TTC549 (cell line): Measurements from ENCODE around the gene TAMALIN.

Experiments used
- FAIRE-seq: peaks from 2 replicates; lab custom pipeline; 2012; peaks lifted over from hg19 to GRCh38; lab: Jason Lieb, UNC

TAMALIN gene

DNA sequence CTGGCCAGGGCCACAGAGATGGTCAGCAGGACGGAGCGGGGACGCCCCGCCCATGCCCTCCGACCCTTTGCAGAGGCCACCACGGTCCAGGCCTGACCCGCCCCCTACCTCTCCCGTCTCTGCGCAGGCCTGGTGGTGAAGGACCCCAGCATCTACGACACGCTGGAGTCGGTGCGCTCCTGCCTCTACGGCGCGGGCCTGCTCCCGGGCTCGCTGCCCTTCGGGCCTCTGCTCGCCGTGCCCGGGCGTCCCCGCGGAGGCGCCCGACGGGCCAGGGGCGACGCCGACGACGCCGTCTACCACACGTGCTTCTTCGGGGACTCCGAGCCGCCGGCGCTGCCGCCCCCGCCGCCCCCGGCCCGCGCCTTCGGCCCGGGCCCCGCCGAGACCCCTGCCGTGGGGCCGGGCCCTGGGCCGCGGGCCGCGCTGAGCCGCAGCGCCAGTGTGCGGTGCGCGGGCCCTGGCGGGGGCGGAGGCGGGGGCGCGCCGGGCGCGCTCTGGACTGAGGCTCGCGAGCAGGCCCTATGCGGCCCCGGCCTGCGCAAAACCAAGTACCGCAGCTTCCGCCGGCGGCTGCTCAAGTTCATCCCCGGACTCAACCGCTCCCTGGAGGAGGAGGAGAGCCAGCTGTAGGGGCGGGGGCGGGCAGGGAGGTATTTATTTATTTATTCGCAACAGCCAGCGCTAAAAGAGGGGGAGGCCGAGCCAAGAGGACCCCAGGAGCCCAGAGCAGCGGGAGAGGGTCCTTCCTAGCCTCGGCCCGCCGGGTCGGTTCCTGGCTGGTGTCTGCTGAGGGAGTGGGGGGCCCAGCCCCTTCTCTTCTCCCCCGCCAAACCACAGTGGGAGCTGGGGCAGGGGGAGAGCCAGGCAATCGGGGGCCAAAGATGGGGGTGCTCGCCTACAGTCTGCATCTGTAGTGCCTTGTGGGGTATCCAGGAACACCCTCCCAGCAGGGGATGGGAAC lies 8.1 kb downstream of the TAMALIN start:
- FAIRE-seq: no peak

DNA sequence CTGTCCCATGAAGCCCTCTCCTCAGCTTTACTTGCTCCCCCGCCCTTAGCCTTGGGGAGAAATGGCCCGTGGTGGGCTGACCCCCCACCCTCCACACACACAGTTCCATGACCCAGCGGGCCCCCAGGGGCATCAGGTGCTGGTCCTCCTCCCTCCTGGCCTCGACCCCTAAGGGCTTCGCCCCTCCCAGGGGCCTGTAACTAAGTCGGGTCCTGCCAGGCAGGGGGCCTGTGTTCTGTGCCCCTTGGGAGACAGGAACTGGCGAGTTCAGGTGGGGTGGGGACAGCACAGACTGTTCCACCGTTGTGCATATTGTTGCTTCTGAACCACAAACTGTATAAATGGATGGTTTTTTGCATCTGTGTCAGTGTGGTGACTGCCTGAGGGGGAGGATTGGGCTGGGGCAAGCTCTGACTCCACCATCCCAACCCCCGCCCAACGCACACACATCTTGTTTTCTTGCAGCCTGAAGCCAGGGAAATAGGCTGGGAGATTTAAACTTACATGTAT lies 8.8 kb downstream of the TAMALIN start:
- no peak for FAIRE-seq

DNA sequence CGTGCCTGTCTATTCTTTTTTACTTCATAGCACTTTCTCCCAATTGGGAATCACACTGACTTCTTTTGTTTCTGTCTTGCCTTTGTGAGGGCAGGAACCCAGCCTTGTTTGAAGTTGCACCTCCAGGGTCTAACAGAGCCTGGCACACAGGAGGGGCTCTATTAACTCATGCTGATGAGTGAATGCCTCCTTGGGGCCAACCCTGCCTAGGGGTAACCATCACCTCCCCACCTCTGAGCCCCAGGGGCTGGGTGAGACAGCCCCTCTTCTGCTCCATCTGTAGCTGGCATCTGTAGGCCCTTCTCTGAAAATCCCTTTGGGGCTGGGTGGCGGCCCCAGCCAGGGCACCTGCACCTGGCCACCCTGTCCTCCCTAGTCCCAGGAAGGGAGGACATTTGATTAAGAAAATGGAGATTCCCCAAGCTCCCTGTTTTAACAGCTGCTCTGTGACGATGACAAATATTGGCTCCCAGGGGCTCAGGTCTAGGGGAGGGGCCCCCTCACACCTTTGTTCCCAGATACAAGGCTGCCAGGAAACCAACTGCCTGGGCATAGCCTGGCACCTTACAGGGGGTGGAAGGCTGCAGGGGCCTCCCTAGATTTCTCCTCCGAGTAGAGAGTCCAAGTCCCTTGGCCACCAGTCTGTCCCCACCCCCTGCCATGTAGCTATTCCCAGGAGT lies 11.8 kb downstream of the TAMALIN start:
- no peak for FAIRE-seq

DNA sequence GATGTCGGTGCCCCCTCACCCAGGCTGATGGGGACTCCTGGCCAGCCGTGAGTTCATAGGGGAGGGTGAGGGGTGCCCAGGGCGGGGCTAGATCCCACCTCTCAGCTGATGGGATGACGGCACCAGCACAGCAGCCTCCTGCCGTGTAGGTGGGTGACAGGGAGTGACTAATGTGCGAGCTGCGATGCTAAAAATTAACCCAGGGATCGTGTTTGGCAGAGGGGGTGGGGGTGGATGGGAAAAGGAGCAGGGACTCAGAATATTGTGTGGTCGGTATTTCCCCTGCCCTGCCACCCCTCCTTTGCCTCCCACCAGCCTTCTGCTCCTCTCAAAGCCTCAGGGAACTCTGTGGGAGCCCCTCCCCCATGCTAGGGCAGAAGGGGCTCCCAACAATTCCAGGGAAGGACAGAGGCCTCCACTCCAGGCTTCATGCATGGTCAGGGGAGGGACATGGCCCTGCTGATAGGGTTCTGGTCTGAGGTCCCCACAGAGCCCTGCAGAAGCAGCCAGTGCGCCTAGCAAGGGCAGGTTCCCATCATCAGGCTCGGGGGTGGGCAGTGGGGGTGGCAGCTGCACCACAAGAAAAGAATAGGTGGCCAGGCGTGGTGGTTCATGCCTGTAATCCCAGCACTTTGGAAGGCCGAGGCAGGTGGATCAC lies 12.5 kb downstream of the TAMALIN start:
- FAIRE-seq: no peak

- no peak for FAIRE-seq
These were observed 14.0 kb downstream of the TAMALIN start for GRCh38 chr12:52020539-52021336.

- FAIRE-seq: no peak
These were observed 16.1 kb downstream of the TAMALIN start for GRCh38 chr12:52022841-52023181.

DNA sequence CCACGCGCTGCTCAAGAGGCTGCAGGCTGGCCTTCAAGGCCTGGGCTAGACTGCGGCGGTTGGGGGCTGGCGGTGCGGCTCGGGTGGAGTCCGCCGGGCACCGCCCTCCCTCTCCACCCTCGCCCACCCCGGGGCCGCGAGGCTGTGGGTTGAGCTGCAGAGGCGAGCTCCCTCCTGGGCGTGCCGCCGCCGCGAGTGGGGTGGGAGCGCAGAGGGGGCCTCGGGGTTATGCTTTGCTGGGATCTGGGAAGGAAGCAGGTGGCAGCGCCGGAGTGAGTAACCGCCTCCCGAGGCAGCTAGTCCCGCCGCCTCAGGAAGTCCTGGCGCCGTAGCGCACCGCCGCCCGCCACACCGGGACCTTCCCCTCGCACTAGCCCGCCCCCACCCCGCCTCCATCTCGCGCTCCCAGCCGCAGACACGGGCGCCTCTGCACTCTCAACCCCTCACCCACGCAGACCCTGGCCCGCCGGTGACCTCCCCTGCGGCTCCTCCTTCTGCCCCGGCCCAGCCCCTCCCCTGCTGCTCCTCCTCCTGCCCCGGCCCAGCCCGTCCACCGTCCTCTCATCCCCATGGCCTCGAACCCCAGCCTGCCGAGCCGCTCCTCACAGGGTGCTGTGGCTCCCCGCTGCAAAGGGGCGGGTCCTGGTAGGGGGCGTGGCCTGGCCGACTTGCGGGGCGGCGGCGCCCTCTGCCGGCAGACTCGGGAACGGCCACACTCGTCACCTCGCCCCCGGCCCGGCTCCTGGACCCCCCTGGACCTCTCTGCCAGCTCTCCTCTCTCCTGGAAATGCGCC lies 16.6 kb downstream of the TAMALIN start:
- FAIRE-seq: no peak

DNA sequence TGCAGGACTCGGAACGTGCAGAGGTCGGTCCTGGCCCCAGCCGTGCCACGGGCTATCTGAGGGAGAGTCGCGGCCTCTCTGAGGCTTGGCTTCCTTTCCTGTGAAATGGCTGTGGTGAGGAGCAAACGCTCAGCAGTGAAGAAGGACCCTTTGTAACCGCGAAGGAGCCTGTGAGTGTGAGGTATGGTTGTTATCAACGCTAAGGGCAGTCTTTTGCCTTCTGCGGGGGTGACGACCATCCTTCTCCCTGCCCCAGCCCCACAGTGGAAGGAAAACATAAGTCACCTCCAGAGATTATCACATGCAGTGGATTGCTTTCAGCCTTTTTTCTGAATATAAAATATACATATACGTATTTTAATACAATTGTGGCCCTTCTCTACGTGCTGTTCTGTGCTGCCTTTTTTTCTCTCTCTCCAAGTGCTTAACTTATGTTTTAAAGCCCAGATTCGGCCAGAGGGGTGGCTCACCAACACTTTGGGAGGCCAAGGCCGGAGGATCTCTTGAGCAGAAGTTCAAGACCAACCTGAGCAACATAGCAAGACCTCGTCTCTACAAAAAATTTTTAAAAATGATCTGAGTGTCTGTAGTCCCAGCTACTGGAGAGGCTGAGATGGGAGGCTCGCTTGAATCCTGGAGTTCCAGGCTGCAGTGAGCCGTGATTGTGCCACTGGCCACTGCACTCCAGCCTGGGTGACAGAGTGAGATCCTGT lies 17.4 kb downstream of the TAMALIN start:
- FAIRE-seq: no peak

GRCh38 chr12:52024845-52025230 lies 18.1 kb downstream of the TAMALIN start:
- FAIRE-seq: no peak

DNA sequence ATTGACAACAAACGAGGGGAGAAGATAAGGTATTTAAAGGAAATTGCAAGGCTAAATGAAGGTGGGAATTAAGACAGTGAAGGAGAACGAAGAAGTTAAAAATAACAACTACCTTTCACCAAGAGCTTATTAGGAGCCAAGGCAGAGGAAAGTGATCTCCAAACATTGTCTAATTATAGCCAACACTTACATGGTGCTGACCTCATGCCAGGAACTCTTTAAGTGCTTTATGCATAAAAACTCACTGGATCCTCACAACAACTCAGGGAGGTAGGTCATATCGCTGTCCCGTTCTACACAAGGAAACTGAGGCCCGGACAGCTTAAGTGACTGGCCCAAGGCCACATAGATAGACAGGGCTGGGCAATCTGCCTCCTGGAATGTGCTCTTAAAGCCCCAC lies 19.5 kb downstream of the TAMALIN start:
- FAIRE-seq: no peak

GRCh38 chr12:52027085-52027843 lies 20.5 kb downstream of the TAMALIN start:
- FAIRE-seq: no peak

DNA sequence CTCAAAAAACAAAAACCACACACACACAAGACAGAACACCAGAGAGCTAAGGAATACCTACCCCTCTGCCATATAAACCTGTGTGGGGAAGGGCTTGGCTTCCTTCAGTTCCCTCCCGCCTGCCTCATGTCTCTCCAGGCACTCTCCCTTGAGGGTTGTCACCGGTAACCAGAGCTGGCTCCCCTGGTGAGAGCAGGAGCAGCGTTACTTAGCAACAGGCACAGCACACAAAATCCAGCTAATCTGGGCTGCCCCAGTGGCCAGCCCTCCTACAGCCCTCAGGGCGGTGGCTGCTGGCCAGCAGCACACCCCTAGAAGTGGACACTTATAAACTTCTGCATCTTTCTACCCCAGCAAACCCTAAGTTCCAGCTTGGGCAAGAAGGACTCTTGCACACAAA lies 22.9 kb downstream of the TAMALIN start:
- FAIRE-seq: no peak

GRCh38 chr12:52032446-52032803 lies 25.7 kb downstream of the TAMALIN start:
- no peak for FAIRE-seq

DNA sequence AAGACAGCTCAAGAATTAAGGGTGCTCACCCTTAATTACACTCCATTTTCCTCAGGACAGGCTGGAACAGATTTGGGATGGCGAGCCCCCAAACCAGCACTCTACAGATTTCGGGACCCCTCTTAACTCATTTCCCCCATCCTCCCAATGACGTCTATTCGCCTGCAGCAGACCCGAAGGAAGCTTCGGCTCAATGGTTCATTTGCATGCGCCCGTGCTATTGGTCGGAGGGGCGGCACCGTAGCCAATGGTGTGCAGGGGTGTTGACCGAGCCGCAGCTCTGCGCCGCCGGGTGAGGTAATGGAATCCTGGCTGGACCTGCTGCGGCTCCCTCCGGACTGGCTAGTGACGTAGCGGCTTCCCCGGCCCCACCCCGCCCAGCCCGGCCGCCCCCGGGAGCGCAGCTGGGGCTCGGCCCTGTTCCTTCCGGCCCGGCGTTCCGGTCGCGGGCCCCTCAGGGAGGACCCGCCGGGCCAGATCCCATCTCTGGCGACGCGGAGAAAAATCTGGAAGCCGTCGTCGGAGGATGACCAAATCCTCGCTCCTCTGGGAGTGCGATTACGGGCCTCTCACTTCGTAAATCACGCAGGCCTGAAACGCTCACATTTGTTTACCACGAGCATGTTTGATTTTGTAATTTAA lies 26.2 kb downstream of the TAMALIN start:
- FAIRE-seq: peak; percentile 59

DNA sequence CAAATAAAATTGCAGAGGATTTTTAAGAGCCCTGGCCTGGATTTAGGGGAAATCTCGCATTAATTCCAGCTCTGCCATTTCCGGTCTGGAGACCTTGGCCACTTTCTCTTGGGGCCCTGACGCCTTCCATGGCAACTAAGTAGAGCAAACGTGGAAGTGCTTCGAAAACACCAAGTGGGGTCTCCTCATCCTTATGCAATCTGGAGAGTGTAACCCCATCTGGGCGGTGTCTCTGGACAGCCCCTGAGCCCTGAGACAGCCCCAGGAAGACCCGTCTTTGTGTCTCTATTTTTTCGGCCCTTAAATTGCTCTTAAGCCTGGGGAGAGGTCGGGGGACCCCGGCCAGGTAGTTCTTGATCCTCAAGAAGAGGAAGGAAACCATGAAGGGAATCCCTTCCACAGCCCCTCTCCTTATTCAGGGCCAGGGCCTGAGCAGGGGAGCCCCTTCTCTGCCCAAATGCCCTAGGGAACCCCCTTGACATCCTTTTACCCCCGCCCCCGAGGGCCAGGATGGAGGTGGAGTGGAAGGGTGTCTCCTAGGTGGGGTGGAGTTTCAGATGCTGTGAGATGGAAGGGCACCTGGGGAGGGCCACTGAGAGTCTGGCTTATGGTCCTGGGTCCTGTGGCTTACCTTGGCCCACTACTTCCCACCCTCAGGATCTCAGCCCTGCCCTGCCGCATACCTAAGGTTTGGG lies 26.8 kb downstream of the TAMALIN start:
- no peak for FAIRE-seq

GRCh38 chr12:52035190-52035589 lies 28.4 kb downstream of the TAMALIN start:
- FAIRE-seq: no peak

- no peak for FAIRE-seq
These were observed 29.2 kb downstream of the TAMALIN start for GRCh38 chr12:52035926-52036325.

DNA sequence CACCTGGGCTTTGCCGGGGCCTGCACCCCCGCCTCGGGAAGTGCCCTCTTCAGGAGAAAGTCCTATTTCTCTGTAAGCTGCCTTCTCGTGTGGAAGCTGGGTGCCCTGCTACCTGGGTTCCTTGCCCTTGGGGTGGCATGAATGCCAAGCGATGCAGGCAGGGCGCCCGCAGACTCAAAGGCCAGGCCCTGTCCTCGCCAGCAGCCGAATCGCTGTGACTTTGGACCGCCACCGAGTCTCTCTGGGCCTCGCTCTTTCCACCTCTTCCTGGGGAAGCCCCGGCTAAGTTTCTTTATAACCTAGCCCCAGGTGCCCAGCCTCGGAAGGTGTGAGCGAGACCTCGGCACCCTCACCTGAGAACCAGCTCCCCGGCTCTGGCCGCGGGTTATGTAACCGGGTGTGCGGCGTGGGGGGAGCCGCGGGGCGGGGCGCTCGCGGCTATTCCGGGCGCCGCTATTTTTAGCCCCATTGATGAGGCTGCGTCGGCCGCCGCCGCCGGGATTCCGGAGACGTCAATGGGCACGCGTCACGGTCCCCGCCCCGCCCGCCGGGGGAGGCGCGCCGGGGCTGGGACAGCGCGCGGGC lies 29.9 kb downstream of the TAMALIN start:
- FAIRE-seq: no peak
